HG03064 (cell line): ENCODE results near the gene ZIC4.

Experiments
- ATAC-seq: cut with Tn5 transposase; IDR thresholded peaks from one replicate; pipeline ENCODE4 v1.9.1; 2021; ENCODE audit warnings: low read depth; ENCODE audit not compliant: unreplicated experiment

ZIC4 gene

DNA sequence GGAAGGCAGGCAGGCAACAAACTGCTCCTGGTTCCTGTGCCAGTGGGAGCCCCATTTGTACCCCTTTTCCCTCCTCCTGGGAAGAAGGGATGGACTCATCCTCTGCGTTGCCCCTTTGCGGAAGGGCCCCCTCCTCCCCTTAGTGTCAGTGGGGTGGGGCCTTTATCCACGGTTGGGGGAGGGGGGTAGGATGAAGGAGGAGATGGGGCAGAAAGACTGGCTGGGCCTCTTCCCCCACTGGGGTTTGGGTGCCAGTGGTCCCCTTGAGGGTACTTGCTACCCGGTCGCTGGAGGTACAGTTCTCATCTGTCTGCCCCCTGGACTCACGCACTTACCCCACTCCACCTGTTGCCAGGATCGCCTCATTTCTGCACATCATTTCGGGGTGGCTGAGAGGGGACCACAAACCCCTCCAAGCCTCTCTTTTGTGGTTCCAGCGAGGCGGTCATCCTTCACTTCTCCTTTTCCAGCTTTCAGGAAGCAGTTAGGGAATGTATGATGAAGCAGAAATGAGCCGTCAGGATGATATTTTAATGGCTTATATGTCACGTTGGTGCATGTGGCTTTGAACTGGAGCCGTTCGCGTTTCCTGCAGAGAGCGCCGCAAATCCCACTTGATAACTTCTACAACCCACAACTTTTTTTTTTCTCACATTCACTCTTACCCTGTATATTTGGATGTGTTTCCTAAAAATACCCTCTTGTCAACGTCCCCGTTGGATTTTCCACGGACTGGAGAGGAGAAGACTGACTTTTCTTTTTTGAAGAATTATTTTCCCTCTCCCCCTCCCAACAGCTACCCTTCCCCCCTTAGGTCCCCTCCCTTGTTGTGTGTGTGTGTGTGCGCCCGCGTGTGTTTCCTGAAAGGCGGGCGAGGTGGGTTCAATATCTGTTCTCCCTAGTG lies at the start of gene ZIC4:
ZIC4 (minus strand) TSS at position 516 of the 904 bp plus-strand sequence. CDS start 3,746 bp downstream, outside the sequence.
- no peak for ATAC-seq

- ATAC-seq = no peak
Observed at GRCh38 chr3:147449669-147450068, 43.3 kb upstream of the ZIC4 start.

DNA sequence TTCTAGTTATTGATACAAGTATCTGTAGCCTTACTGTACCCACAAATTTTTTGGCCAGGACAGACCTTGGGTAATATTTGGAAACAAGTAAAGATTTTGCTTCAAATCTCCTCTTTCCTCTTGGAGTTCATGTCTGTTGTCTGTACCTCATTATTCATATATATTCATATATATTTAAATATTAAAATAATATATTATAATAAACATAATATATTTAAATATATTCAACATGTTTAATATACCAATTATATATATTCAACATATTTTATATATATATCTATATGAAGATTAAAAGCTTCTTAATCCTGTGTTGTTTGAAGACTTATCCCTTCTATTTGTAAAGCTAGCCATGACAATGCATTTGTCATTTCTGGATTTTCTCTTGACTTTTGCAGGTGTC lies 40.9 kb upstream of the ZIC4 start:
- ATAC-seq = no peak

GRCh38 chr3:147431751-147432150 lies 25.4 kb upstream of the ZIC4 start:
- ATAC-seq = no peak

GRCh38 chr3:147428754-147429153 lies 22.4 kb upstream of the ZIC4 start:
- no peak for ATAC-seq

- ATAC-seq = no peak
Observed at GRCh38 chr3:147428326-147428725, 22.0 kb upstream of the ZIC4 start.

GRCh38 chr3:147427746-147428145 lies 21.4 kb upstream of the ZIC4 start:
- no peak for ATAC-seq

- ATAC-seq = no peak
Observed at GRCh38 chr3:147426931-147427330, 20.6 kb upstream of the ZIC4 start.

DNA sequence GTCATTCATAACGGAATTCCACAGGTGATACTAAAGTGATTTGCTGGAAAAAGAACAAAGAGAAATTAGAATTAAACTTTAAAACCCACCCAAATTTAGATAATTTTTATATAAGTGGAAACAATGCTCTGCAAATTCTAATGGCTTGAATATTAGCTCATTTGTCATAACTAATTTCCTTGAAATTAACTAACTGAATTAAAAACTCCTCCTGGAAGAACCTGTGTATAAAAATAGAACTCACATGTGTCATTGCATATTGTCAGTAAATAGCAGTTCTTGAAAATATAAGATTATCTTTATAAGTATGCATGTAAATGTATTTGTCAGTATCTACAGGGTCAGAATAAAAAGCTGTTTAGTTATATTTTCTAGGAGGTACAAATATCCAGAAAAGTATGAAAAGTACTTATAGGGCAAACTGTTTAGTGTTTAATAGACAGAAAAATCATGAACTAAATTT lies 19.1 kb upstream of the ZIC4 start:
- ATAC-seq = no peak

DNA sequence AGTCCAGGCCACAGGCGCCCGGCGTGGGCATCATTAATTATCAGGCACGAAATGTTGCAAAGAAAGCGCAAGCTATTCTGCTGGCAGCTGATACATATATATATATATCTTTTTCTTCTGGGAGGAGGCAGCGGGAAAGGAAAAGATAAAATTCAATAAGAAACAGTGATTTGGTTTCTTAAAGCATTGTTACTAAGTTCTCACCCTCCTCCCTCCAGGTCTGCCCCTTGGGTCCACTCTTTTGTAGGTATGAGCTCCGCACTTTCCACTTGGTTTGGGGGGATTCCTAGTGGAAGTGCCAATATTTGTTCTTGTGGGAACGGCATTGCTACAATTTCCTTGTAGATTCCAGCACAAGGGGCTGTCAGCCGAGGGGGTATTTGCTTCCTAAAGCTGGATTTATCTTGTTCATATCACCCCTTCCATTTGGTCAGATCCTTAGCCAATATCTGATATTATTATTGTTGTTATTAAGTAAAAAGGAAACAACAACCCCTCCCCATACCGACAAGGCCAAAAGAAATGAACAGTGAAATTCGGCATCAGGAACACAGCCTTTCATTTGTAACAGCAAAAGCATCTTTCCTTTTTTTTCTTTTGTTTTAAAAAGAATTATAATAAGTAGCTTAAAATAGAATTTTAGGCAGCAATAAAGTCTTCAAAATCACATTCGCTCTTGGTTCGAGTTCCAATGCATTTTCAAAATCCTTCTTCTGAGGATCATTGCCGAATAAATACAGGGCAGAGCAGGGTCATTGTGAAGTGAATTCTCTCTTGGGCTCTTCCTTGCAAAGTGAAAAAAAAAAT lies 18.4 kb upstream of the ZIC4 start:
- ATAC-seq = no peak

DNA sequence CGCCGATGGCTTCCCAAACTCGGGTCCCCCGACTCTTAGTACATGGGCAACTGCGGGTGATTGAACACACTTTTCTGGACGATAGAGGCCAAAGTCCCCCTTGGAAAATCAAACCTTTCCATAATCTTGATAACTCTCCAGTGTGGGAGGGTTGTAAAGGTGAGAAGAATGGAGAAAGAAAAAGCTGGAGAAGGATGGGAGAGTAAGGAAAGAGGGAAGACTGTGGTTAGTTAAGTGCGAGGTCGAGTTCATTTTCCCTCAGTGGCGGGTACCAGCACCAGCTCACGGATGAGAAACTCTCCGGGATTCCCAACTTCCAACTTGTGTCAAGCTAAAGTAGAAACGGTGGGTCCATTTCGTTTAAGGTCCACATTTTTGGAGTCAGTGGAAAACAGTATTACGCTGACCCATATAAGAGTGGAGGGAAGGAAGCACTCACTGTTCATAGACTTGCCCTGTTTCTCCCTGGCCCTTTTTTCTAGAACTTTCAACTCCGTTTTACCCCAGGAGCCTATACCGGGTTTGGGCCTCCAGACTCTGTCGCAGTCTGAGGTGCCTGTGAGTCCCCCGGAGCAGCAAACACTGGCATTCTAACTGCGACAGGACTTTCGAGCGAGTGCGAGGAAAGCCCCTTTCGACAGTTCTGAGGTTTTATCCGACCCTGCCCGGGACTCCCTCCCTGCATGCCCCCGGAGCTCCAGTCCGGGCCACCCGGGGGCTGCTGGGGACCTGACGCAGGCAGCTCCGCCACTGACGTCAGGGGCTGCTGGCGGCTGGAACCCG lies 17.6 kb upstream of the ZIC4 start:
- no peak for ATAC-seq

- no peak for ATAC-seq
Observed at GRCh38 chr3:147423537-147423797, 17.1 kb upstream of the ZIC4 start.

- ATAC-seq = no peak
Observed at GRCh38 chr3:147422601-147423536, 16.5 kb upstream of the ZIC4 start.

DNA sequence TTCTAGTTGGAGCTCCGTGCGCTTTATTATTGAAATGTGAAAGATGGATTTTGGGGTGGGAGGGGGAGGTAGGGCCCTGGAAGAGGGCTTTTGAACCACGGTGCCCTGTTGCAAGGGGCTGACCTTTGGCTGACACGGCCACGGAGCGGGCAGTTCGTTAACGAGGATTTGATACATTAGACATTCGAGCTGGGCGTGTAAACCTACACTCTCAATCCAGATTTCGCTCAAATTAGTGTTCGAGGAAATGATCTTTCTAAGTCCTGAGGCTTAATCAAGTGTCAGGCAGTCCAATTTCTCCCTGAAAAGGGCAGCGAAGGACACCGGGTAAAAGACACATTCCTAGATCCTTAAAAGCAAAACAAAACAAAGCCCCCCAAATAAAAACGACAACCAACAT lies 15.9 kb upstream of the ZIC4 start:
- no peak for ATAC-seq

- no peak for ATAC-seq
Observed at GRCh38 chr3:147421184-147421912, 15.0 kb upstream of the ZIC4 start.

- no peak for ATAC-seq
Observed at GRCh38 chr3:147420353-147421183, 14.2 kb upstream of the ZIC4 start.

GRCh38 chr3:147419781-147420224 lies 13.5 kb upstream of the ZIC4 start:
- no peak for ATAC-seq
